ENCODE measurements around the gene MRPL34. TPM values are rescaled to one million over a fixed set of nuclear protein-coding genes. Genes with fewer than 3 reads are reported as not detected.

Gene MRPL34
- total RNA-seq, 4 donors from 2014 or later: 42.7 to 89.5 (median 73.1) TPM

DNA sequence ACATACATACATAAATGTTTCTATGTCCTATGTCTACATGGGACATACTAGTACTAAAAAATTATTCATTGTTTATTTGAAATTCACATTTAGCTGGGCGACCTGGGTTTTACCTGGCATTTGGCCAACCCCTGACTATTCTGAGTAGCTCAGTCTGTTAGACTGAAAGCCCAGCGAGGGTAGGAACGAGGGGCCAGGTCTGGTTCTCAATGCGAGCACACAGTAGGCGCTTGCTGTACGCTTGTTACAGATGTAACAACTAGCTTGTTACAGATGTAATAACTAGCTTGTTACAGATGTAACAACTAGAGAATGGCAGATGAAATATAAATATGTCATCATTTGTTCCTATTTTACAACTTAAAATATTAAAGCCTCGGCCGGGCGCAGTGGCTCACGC lies 29.9 kb downstream of the MRPL34 start:
- H3K27me3 ChIP-seq: no peaks in the 10 kb centered on the region
- H3K9me3 ChIP-seq: no peaks in the 10 kb centered on the region
- WGBS: 59% methylated on average over 10 of the region's 10 CpGs
- DNase-seq (ENCODE audit: low spot score in 2 of 2): no peak
- H3K4me3 ChIP-seq: peak overlapping the region; percentile 74
- H3K4me1 ChIP-seq: peaks cover 48% of the 10 kb centered on the region
- peak overlapping the region; percentile 19 for H3K27ac ChIP-seq
- no peaks in the 10 kb centered on the region for H3K36me3 ChIP-seq
- TF ChIP-seq EP300 (IDR thresholded peaks at IDR 0.05): no peak
- no peak for TF ChIP-seq POLR2AphosphoS5 (IDR thresholded peaks at IDR 0.05)
- TF ChIP-seq, protein P1, sequence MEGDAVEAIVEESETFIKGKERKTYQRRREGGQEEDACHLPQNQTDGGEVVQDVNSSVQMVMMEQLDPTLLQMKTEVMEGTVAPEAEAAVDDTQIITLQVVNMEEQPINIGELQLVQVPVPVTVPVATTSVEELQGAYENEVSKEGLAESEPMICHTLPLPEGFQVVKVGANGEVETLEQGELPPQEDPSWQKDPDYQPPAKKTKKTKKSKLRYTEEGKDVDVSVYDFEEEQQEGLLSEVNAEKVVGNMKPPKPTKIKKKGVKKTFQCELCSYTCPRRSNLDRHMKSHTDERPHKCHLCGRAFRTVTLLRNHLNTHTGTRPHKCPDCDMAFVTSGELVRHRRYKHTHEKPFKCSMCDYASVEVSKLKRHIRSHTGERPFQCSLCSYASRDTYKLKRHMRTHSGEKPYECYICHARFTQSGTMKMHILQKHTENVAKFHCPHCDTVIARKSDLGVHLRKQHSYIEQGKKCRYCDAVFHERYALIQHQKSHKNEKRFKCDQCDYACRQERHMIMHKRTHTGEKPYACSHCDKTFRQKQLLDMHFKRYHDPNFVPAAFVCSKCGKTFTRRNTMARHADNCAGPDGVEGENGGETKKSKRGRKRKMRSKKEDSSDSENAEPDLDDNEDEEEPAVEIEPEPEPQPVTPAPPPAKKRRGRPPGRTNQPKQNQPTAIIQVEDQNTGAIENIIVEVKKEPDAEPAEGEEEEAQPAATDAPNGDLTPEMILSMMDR (IDR thresholded peaks at IDR 0.05): no peak
- no peak for TF ChIP-seq POLR2A (IDR thresholded peaks at IDR 0.05)

DNA sequence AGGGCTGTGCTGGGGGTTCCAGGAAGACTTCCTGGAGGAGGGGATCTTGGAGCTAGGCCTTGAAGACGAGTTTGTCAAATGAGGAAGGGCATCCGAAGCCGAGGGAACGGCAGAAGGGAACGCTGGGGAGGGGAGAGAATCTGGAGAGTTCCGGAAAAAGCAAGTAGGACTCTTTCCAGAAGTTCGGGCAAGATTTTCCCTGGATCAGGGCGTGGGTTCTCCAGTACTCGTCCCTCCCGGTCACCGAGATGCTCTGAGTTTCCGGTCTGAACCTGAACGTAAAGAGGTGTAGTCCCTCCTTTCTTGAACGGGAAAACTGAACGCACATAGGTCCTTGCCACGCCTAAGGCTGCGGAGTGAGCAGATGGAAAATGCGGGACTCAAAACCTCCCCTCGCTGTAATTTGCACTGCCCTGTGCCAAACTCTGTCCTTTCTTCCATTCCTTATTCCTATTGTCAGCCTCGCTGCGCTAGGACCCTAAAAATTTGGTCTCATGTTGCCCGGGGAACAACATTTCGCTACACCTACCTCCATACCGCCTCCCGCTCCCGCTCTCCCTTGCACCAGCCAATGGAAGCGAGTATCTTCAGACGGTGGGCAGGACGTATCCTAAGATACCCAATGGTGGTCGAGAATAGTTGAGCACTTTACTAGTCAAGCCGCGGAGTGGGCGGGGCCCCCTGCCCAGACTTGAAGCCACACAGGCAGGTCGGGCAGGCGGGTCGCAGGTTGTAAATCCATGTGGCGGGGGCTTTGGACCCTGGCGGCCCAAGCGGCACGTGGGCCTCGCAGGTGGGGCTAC lies 31.4 kb downstream of the MRPL34 start, which contains the start of gene GTPBP3:
TSS of gene GTPBP3 (plus strand) at position 682 of the 803 bp plus-strand sequence. CDS start at position 741, 59 bp downstream.
- Histone ChIP-seq H3K4me1 (peaks cover 50% of the 10 kb centered on the region), H3K4me3 (peak within 1 kb of the TSS; percentile 65), H3K27me3 (no peaks in the 10 kb centered on the region), H3K27ac (peak within 1 kb of the TSS; percentile 91), H3K36me3 (peaks cover 9% of the 10 kb centered on the region), H3K9me3 (no peaks in the 10 kb centered on the region)
- TF ChIP-seq EP300 (IDR thresholded peaks at IDR 0.05): no peak
- peak in 2 of 3 donors; percentile 67 to 71 for TF ChIP-seq POLR2AphosphoS5 (IDR thresholded peaks at IDR 0.05)
- under 1% methylated on average over 41 of the region's 41 CpGs for WGBS
- DNase-seq (ENCODE audit: low spot score in 2 of 2): peak; percentile 99

DNA sequence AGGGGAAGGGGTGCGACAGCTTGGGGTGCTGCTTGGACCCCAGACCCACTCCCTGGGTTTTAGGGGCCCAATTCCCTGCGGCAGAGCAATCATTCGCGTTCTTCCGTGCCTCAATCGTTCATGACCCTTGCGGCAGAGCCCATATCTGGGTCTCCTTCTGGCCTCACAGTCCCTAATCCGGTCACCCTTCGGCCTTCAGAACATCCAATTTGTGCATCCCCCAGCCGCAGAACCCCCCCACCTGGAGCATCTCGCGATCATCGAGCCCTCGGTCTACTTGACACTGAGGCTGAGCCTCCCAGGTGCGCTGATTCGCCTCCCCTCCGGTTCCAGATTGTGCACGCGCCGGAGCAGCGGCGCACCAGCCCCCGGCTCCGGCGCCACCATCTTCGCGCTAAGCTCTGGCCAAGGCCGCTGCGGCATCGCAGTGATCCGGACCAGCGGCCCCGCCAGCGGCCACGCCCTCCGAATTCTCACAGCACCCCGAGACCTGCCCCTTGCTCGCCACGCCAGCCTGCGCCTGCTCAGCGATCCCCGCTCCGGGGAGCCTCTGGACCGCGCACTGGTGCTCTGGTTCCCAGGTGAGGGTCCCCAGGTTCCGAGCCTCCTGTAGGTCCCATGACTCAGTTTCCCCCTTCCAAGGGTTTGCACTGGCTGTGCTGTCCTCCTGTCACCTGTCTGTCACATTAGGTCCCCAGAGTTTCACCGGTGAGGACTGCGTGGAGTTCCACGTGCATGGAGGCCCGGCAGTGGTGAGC lies 32.2 kb downstream of the MRPL34 start:
- TF ChIP-seq POLR2A (IDR thresholded peaks at IDR 0.05) (no peak), POLR2AphosphoS5 (IDR thresholded peaks at IDR 0.05) (no peak), EP300 (IDR thresholded peaks at IDR 0.05) (no peak)
- TF ChIP-seq, protein P1 (IDR thresholded peaks at IDR 0.05): no peak
- Histone ChIP-seq H3K36me3 (peaks cover 12% of the 10 kb centered on the region), H3K27me3 (no peaks in the 10 kb centered on the region), H3K4me1 (peaks cover 50% of the 10 kb centered on the region), H3K27ac (peak overlapping the region; percentile 91), H3K4me3 (peak overlapping the region; percentile 65), H3K9me3 (no peaks in the 10 kb centered on the region)
- DNase-seq (ENCODE audit: low spot score in 2 of 2): peak in 1 of 2 donors; percentile 73
- 0% methylated on average over 5 of the region's 50 CpGs for WGBS

DNA sequence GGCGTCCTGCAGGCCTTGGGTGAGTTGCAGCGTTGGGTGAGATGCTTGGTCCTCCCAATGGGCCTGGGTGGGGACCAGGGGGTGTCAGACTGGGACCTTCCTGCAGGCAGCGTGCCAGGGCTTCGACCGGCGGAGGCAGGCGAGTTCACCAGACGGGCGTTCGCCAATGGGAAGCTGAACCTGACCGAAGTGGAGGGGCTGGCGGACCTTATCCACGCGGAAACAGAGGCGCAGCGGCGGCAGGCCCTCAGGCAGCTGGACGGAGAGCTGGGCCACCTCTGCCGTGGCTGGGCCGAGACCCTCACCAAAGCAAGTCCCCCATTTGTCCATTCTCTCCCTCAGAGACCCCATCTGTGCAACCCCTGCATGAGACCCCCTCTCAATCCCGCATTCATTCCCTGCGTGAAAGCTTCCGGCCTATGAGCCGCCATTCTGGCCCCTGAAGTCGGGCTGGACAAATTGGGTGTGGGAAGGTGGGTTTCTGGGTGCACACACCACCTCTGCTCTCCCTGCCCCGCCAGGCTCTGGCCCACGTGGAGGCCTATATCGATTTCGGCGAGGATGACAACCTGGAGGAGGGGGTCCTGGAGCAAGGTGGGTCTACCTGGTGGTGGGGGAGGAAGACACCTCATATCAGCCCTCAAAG lies 32.9 kb downstream of the MRPL34 start:
- Histone ChIP-seq H3K9me3 (no peaks in the 10 kb centered on the region), H3K4me1 (peaks cover 46% of the 10 kb centered on the region), H3K27ac (no peak overlapping the region), H3K27me3 (no peaks in the 10 kb centered on the region), H3K4me3 (peak overlapping the region; percentile 65), H3K36me3 (peaks cover 12% of the 10 kb centered on the region)
- TF ChIP-seq, protein P1 (IDR thresholded peaks at IDR 0.05): no peak
- no peak for TF ChIP-seq EP300 (IDR thresholded peaks at IDR 0.05)
- TF ChIP-seq POLR2AphosphoS5 (IDR thresholded peaks at IDR 0.05): no peak
- no peak for TF ChIP-seq POLR2A (IDR thresholded peaks at IDR 0.05)
- 89% methylated on average over 19 of the region's 30 CpGs for WGBS
- peak in 1 of 2 donors; percentile 74 for DNase-seq (ENCODE audit: low spot score in 2 of 2)

DNA sequence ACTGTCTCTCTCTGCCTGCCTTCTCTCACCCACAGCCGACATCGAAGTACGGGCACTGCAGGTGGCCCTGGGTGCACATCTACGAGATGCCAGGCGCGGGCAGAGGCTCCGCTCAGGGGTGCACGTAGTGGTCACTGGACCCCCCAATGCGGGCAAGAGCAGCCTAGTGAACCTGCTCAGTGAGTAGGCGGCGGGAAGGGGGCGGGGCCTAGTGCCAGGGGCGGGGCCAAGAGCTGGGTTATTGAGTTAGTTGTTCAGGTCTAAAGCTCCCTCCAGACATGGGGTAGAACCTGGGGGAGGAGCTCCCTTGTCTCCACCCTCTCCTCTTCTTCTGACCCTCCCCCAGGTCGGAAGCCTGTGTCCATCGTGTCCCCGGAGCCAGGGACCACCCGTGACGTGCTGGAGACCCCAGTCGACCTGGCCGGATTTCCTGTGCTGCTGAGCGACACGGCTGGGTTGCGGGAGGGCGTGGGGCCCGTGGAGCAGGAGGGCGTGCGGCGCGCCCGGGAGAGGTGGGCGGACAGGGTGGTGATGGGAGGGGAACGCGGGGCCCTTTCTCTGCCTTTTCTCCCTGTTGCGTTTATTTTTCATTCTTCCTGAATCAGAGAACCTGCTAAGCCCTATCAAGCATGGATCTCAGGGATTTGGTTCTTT lies 33.5 kb downstream of the MRPL34 start:
- Histone ChIP-seq H3K4me3 (no peak overlapping the region), H3K27me3 (no peaks in the 10 kb centered on the region), H3K4me1 (peaks cover 39% of the 10 kb centered on the region), H3K27ac (no peak overlapping the region), H3K9me3 (no peaks in the 10 kb centered on the region), H3K36me3 (peaks cover 12% of the 10 kb centered on the region)
- 85% methylated on average over 33 of the region's 34 CpGs for WGBS
- TF ChIP-seq POLR2A (IDR thresholded peaks at IDR 0.05) (no peak), EP300 (IDR thresholded peaks at IDR 0.05) (no peak), POLR2AphosphoS5 (IDR thresholded peaks at IDR 0.05) (no peak)
- TF ChIP-seq, protein P1 (IDR thresholded peaks at IDR 0.05): no peak
- peak in 1 of 2 donors; percentile 74 for DNase-seq (ENCODE audit: low spot score in 2 of 2)
